Ascending aorta (tissue), 2 donors: ENCODE data around the gene ROPN1B. TPM values are rescaled to one million over a fixed set of nuclear protein-coding genes. Genes with fewer than 3 reads are reported as not detected.
A peak's percentile ranks its signal among the peaks of the same experiment; 100 is the strongest.
"Not testable (repeated sequence)": the region's sequence is repeated elsewhere in the genome, so short reads cannot be mapped to it uniquely, and the experiment has no call there.

Experiments used
- DNase-seq, 2 donors: peaks; one replicate each; pipeline ENCODE4 v3.0.0-alpha.2; 2019; ENCODE audit warnings: low spot score in 2 of 2
- H3K27ac ChIP-seq, 2 donors: fragments of 200-600 bp; sonication (generic); one replicate each; pipeline ENCODE4 v1.5.1; 2016 to 2017; ENCODE audit warnings: mild to moderate bottlenecking in 1 of 2
- H3K27me3 ChIP-seq: fragments of 200-600 bp; sonication (generic); one replicate; pipeline ENCODE4 v1.5.1; 2017
- H3K36me3 ChIP-seq, 2 donors: fragments of 200-600 bp; sonication (generic); one replicate each; pipeline ENCODE4 v1.5.1; 2016
- H3K4me1 ChIP-seq, 2 donors: fragments of 200-600 bp; sonication (generic); one replicate each; pipeline ENCODE4 v1.5.1; 2016 to 2017; ENCODE audit warnings: mild to moderate bottlenecking in 1 of 2
- H3K4me3 ChIP-seq, 2 donors: fragments of 200-600 bp; sonication (generic); one replicate each; pipeline ENCODE4 v1.5.1; 2016 to 2017; ENCODE audit warnings: mild to moderate bottlenecking in 1 of 2
- H3K9me3 ChIP-seq, 2 donors: fragments of 200-600 bp; sonication (generic); one replicate each; pipeline ENCODE4 v1.5.1; 2016
- CTCF ChIP-seq, 3 experiments: fragments of 200-600 bp in 2 of 3; fragments of 450-650 bp in 1 of 3; sonication (generic) in 2 of 3; IDR thresholded peaks; one replicate each; pipeline ENCODE4 v1.5.1; 2016 to 2019; ENCODE audit warnings: antibody characterized with exemption in 3 of 3, mild to moderate bottlenecking in 1 of 3, moderate library complexity in 1 of 3
- intact Hi-C: fragments of 100-400 bp; cut with DNase I; formaldehyde crosslinking; loops from one replicate; pipeline ENCODE4 v1.15.1; 2023
- total RNA-seq: library from RNA; depleted of rRNA; stranded (reverse); fragments of >200 nt; gene quantifications from one replicate; pipeline ENCODE4 v1.1.0, GENCODE V29; 2016

Gene ROPN1B
- total RNA-seq, 1 donor from 2014 or later, result not detected

DNA sequence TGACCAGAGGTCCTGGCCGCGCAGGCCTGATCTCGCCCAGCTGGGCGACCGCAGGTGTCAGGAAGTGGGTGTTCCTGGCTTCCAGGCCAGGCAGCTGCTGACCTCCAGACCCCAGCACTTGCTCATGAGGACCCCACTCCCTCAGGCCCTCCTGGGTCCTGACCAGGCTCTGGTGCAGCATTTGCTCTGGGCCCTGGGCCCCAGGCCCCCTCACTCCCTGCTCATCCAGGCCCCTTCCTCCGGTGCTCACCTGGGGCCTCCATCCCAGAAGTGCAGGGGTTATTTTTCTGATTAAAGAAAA, 7.7 kb upstream of the ROPN1B start:
- no peaks in the 10 kb centered on the region for H3K27me3 ChIP-seq
- no peak for TF ChIP-seq CTCF (IDR thresholded peaks at IDR 0.05)
- DNase-seq, result no peak
- H3K4me1 ChIP-seq, result no peaks in the 10 kb centered on the region
- H3K9me3 ChIP-seq, result no peaks in the 10 kb centered on the region
- intact Hi-C loops, result no loop called here
- no peaks in the 10 kb centered on the region for H3K36me3 ChIP-seq
- H3K4me3 ChIP-seq, result no peak overlapping the region
- no peak overlapping the region for H3K27ac ChIP-seq

DNA sequence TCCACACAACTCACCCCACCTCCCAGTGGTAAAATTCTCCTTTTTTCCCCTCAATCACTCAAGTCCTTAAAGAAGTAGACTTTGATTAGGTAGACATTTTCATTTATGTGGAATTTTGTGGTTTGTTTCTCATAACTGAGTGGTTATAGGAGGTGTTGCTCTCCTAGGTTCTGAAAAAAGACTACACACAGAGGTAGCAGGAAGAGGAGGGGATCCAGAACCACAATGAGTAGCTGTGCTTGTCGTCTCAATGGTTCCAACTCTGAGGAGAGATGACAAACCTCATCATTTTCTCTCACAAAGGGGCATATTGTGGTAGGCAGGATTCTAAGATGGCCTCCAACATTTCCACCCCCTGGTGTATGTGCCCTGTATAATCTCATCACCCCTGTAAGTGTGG, 5.1 kb upstream of the ROPN1B start:
- H3K4me1 ChIP-seq, intact Hi-C loops: not testable (repeated sequence)

DNA sequence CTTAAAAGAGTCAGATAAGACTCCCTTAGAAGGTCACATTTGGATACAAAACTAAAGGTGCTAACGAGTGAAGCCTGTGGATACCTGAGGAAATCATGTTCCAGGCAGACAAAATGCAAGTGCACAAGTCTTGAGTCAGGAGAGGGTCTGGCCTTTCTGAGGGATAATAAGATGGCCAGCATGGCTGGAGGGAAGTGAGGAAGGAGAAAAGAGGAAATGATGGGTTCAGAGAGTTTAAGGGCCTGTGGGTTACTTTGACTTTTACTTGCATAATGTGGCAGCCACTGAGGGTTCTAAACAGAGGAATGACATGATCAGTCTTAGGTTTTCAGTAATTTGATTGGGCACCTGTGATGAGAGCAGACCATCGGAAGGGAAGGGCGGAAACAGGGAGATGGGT, 3.5 kb upstream of the ROPN1B start:
- DNase-seq, result no peak
- Histone ChIP-seq H3K4me1 (no peaks in the 10 kb centered on the region), H3K27ac (no peak overlapping the region), H3K27me3 (no peaks in the 10 kb centered on the region), H3K4me3 (no peak overlapping the region), H3K36me3 (no peaks in the 10 kb centered on the region), H3K9me3 (no peaks in the 10 kb centered on the region)
- TF ChIP-seq CTCF (IDR thresholded peaks at IDR 0.05), result no peak
- intact Hi-C loops, result no loop called here

More for the DNA sequence above, 5.1 kb upstream of the ROPN1B start:
- not testable (repeated sequence) for DNase-seq, H3K9me3 ChIP-seq, H3K36me3 ChIP-seq, H3K4me3 ChIP-seq, H3K27ac ChIP-seq, H3K27me3 ChIP-seq

DNA sequence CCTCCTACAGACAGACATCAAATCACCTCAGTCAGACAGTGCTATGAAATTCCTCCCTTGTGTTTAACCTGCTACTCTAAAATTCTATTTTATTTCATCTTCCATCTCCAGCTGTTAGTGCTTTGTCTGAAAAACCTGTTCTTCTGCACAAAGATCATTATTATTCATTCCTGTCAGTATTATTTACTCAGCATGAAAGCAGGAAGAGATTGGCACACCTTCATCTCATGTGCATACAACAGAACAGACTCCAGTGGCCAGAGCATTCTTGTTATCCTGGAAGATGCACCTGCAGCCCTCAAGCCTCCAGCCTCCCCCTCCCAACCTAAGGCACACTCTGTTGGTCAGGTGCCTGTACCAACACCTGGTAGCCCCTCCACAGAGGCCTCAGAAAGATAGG, 1.8 kb upstream of the ROPN1B start:
- Histone ChIP-seq H3K4me3 (no peak overlapping the region), H3K36me3 (no peaks in the 10 kb centered on the region), H3K9me3 (no peaks in the 10 kb centered on the region), H3K27me3 (no peaks in the 10 kb centered on the region), H3K27ac (no peak overlapping the region), H3K4me1 (peaks cover 3% of the 10 kb centered on the region in 2 donors)
- DNase-seq, result no peak
- TF ChIP-seq CTCF (IDR thresholded peaks at IDR 0.05), result no peak
- intact Hi-C loops, result no loop called here

DNA sequence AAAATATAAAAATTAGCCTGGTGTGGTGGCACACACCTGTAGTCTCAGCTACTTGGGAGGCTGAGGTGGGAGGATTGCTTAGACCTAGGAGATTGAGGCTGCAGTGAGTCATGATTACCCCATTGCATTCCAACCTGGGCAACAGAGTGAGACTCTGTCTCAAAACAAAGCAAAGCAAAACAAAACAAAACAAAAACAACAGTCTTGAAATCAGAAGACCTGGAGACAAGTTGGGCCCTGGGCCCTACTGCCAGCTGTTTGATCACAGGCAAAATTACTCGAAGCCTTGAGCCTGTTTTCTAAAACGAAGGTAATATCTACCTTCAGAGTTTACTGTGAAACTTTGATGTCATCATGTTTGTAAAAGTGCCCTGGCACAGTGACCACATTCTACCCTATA, 857 bp upstream of the ROPN1B start:
- H3K4me1 ChIP-seq, H3K9me3 ChIP-seq, H3K4me3 ChIP-seq, H3K36me3 ChIP-seq, H3K27ac ChIP-seq, H3K27me3 ChIP-seq, intact Hi-C loops, DNase-seq: not testable (repeated sequence)

GRCh38 chr3:125971997-125972944, 3.3 kb downstream of the ROPN1B start:
- peak overlapping the region; percentile 47 to 66 for H3K4me3 ChIP-seq
- H3K4me1 ChIP-seq, H3K9me3 ChIP-seq, H3K36me3 ChIP-seq, H3K27ac ChIP-seq, H3K27me3 ChIP-seq: not testable (repeated sequence)
- intact Hi-C loops, result loop anchor here (2.0 to 5.0 kb wide), 2 partner anchors 19 to 110 kb away; partner anchors contain the start of gene SLC41A3
- peak in 1 of 2 donors; percentile 77 for DNase-seq
- peak; percentile 51 to 79 (median 78) for TF ChIP-seq CTCF (IDR thresholded peaks at IDR 0.05)

DNA sequence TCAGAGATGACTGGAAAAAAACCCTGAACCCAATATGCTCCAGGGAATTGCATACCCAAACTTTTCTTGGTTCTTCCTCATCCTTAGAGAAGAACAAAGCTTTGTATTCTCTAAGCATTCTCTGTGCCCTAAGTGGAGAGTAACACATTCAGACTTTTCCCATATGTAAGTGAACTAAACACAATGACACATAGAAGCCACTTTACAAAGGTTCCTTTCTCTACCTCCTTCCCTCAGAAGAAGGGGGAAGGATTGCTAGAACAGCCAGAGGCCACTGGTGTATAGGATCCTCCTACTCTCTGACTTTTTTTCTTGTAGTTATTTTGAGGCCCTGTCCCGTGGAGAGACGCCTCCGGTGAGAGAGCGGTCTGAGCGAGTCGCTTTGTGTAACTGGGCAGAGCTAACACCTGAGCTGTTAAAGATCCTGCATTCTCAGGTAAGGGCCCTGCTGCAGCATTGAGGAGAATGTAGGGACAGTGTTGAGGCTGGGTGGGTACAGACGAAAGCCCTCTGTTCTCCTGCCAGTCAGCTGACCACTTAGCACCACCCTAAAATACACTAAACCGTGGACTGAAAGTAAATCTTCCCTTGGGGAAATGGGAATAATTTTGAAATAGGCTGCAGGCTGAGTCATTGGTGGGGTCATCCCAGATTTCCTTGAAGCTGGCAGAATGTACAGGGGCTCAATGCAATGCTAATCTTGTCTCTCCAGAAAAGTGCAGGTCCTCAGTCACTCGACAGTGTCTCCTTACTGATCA, 6.4 kb downstream of the ROPN1B start:
- H3K4me1 ChIP-seq, DNase-seq, intact Hi-C loops, H3K36me3 ChIP-seq, H3K27ac ChIP-seq, H3K9me3 ChIP-seq, H3K4me3 ChIP-seq, H3K27me3 ChIP-seq: not testable (repeated sequence)

- H3K36me3 ChIP-seq, H3K27ac ChIP-seq, H3K4me1 ChIP-seq, DNase-seq, H3K9me3 ChIP-seq, H3K4me3 ChIP-seq, H3K27me3 ChIP-seq, intact Hi-C loops: not testable (repeated sequence)
Observed at GRCh38 chr3:125976003-125976390, 7.0 kb downstream of the ROPN1B start.

DNA sequence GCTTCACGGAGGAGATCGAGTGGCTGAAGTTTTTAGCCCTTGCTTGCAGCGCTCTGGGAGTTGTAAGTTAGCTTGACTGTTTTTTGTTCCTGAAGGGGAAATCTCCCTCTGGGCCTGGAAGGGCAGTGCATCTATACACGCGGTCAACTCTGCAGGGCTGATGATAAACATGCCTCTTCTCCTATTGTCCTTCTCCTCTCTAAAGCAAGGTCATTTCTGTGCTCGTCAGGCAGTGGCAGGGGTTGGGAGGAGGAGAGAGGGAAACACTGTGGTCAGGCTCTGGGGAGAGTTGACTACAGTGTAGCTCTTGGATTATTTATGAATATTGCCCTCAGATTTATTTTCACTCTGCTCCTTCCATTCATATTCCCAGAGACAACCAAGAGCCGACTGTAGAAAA, 8.1 kb downstream of the ROPN1B start:
- H3K36me3 ChIP-seq, H3K4me1 ChIP-seq, H3K27ac ChIP-seq, H3K27me3 ChIP-seq, H3K4me3 ChIP-seq, DNase-seq, intact Hi-C loops, H3K9me3 ChIP-seq: not testable (repeated sequence)

GRCh38 chr3:125984951-125985350, 16.0 kb downstream of the ROPN1B start:
- H3K9me3 ChIP-seq, H3K4me3 ChIP-seq, intact Hi-C loops, H3K27ac ChIP-seq, H3K36me3 ChIP-seq, DNase-seq, H3K27me3 ChIP-seq, H3K4me1 ChIP-seq: not testable (repeated sequence)
